ENCODE results near the gene FBLN5.
"Not testable (repeated sequence)": the region's sequence is repeated elsewhere in the genome, so short reads cannot be mapped to it uniquely, and the experiment has no call there.

FBLN5 gene

DNA sequence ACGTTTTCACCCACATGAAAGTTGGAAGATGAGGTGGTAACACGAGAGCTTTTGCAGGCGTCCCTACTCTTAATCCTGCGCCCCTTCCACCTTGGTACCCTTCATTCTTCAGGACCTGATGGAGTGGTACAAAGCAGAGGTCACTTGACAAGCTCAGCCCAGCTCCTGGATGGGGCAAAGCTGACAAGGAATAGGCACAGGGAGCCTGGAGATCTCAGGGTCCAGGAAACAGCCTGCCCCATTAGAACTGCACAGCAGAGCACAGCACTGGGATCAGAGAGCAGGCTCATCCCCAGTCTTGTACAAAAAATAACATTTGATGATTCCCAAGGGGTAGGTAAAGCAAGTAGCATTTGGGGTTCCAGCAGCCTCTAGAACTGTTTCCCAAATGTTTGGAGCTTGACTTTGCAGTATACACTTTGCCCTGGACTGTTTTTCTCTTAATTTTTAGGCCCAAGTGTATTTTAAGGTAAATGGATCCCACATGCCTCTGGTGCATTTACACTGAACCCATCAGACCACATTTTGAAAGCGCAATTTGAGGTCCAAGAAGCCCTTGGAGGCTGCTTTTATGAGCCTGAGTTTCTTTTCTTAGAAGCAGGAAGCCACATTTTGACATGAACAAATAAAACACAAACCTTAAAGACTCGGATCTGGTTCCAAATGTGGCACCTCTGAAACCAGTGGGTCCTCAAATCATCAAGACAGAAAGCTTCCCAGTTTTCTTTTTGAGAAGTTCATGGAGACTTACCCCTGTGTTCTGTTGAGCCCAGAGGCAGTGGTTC lies 80.8 kb downstream of the FBLN5 start:
- no peak for DNase-seq (ENCODE audit: low read depth in 2 of 2)

GRCh38 chr14:91866061-91866460 lies 81.4 kb downstream of the FBLN5 start:
- no peak for DNase-seq (ENCODE audit: low read depth in 2 of 2)

DNA sequence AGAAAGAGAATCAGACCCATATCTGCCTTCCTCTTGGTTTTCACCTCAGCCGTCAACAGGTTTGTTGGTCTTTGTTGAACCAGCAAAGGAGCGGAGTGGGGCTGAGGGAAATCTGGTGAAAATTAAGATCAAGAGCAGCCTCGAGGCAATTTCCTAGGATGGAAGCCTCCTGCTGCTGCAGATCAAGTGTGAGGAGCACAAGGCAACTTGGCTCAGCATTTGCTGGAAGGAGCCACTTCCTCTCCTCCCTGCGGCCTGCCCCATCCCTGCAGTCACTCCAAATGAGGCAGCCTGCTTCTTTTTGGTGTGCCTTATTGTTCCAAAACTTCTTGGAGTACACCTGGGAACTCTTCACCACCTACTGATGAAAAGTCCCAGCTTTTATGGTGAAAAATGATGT lies 85.1 kb downstream of the FBLN5 start:
- DNase-seq (ENCODE audit: low read depth in 2 of 2), result no peak

DNA sequence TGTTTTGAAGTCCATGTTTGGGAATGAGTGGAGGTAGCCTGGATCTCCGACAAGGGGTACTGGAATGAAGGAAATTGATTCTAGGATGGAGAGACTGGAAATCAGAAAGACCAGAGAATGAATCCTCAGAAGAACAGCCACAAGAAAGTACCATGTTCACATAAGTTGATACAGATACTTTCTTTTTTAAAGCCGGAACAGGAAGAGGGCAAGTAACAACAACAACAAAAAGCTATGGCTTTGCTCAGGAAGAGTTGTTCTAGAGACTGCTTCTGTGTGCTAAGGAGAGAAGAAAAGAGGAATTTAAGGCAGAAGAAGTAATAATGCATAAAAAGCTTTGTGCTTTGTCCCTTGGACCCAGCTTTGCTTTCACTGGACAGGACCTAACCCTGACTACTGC lies 86.4 kb downstream of the FBLN5 start:
- DNase-seq (ENCODE audit: low read depth in 2 of 2), result no peak

GRCh38 chr14:91860238-91860637 lies 87.3 kb downstream of the FBLN5 start:
- no peak for DNase-seq (ENCODE audit: low read depth in 2 of 2)

DNA sequence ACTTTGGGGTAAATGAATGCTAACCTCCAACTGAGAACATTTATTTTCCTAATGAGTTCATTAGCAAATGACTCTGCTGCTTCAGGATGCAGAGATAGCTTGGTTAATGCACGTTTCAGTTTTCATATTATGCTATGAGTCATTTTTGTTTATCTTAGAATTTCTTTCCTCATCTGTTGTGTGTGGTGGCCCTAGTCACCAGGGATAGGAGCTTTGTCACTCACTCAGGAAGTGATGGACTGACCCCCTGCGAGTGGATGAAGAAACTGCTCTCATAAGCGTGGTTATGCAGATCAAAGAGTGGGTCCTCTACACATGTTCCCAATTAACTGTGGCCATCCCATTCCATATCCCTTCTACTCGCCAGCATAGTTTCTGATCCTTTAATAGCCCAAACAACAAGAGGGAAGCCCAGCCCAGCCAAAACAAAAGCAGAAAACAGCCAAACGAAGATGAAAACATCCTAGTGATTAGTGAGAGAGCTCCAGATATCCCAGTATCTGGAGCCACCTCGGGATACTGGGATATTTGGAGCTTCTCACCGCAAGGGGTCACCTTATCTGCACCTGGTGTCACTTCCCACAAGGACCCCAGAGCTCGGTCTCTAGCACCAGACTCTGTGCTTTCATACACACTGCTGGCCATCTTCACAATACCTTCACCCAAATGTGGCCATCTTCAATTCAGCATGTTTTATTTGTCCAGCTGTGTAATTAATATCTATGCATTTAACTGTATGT lies 88.8 kb downstream of the FBLN5 start:
- DNase-seq (ENCODE audit: low read depth in 2 of 2), result no peak

GRCh38 chr14:91857614-91858013 lies 89.9 kb downstream of the FBLN5 start:
- DNase-seq (ENCODE audit: low read depth in 2 of 2), result no peak

DNA sequence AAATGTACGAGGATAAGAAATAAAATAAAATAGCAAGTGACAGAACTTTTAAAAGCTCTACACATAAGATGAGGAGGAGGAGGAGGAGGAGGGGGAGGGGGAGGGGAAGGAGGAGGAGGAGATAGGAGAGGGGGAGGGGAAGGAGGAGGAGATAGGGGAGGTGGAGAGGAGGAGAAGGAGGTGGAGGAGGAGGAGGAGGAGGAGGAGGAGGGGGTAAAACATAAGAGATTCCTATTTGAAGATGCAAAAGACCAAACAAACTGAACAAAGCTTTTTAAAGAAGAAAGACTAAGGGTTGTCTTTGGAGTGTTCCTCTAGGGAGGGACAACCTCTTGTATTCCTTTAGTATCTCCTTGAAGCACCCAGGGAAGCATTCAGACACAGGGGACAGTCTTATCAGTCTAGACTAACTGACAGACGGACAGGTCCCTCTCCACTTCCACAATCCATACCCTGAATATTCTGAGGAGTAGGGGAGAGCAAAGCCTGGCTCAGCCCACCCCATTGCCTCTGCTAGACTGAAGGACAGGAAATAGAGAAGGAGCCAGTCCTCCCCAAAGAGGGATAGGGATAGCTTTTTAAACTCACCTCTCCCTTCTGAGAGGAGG lies 93.1 kb downstream of the FBLN5 start:
- no peak for DNase-seq (ENCODE audit: low read depth in 2 of 2)

GRCh38 chr14:91851563-91851962 lies 95.9 kb downstream of the FBLN5 start:
- DNase-seq (ENCODE audit: low read depth in 2 of 2), result no peak

- no peak for DNase-seq (ENCODE audit: low read depth in 2 of 2)
Observed at GRCh38 chr14:91848504-91849001, 98.9 kb downstream of the FBLN5 start.

- DNase-seq (ENCODE audit: low read depth in 2 of 2), result no peak
Observed at GRCh38 chr14:91847693-91848092, 99.8 kb downstream of the FBLN5 start.

- DNase-seq (ENCODE audit: low read depth in 2 of 2), result no peak
Observed at GRCh38 chr14:91845652-91846051, 101.8 kb downstream of the FBLN5 start.

DNA sequence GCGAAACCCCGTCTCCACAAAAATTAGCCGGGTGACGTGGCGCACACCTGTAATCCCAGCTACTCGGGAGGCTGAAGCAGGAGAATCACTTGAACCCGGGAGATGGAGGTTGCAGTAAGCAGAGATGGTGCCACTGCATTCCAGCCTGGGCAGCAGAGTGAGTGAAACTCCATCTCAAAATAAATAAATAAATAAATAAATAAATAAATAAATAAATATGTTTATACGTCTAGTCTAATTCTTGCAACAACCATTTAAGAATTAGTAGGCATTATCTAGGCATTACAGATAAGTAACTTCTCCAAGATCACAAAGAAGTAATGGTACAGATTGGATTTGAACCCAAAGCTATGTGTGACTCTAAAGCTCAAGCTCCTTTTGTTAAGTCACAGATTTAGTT lies 102.4 kb downstream of the FBLN5 start:
- not testable (repeated sequence) for DNase-seq (ENCODE audit: low read depth in 2 of 2)

DNA sequence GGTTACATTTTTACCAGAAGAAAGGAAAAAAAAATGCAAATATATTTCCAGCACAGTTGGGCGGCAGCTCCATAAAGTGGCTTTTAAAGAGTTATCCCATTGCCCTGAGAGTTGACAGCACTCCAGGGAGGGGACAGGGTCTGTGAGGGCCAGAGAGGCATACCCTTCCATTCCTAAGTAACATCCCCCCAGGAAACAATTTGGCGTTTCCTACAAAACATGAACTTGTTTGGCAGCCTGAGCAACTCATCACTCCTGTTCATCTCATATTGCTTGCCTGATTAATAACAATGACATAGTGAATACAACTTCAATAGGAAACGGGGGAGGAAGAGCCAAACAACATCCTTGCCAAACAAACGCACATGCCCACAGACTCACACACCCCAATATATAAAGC lies 103.5 kb downstream of the FBLN5 start:
- DNase-seq (ENCODE audit: low read depth in 2 of 2), result no peak

DNA sequence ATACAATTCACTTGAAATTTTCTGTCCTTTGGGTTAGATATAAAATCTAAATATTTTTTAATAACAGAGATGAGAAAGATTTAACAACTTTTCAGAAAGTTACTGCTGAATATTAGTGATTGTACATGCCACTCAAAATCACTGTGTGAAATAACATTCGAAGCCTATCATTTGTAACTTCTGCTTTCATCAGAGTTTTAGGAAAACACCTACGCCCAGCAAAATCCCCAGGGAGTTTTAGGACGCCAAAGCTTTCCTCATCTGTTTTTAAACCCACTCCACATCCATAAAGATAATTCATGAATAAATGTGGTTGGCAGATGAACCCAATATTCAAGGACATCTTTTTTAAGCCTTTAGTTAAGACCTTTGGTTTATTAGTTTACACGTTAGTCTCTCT lies 104.1 kb downstream of the FBLN5 start:
- DNase-seq (ENCODE audit: low read depth in 2 of 2), result no peak

- DNase-seq (ENCODE audit: low read depth in 2 of 2), result no peak
Observed at GRCh38 chr14:91841065-91841464, 106.4 kb downstream of the FBLN5 start.

GRCh38 chr14:91839749-91840148 lies 107.7 kb downstream of the FBLN5 start:
- DNase-seq (ENCODE audit: low read depth in 2 of 2), result no peak

GRCh38 chr14:91837076-91837475 lies 110.4 kb downstream of the FBLN5 start:
- DNase-seq (ENCODE audit: low read depth in 2 of 2), result no peak

GRCh38 chr14:91835920-91836843 lies 111.3 kb downstream of the FBLN5 start:
- peak; percentile 60 to 74 for DNase-seq (ENCODE audit: low read depth in 2 of 2)

GRCh38 chr14:91835197-91835919 lies 112.1 kb downstream of the FBLN5 start:
- peak in 1 of 2 donors; percentile 3 for DNase-seq (ENCODE audit: low read depth in 2 of 2)

GRCh38 chr14:91834571-91834970 lies 112.9 kb downstream of the FBLN5 start:
- no peak for DNase-seq (ENCODE audit: low read depth in 2 of 2)
